ENCODE data around the gene EGFR.

The EGFR gene

GRCh38 chr7:55250313-55250712 lies 231.5 kb downstream of the EGFR start:
- Histone ChIP-seq H3K4me3 (no peak overlapping the region), H3K27ac (no peak overlapping the region)
- peak; percentile 29 for DNase-seq (ENCODE audit: low spot score)
- no peak for TF ChIP-seq CTCF (IDR thresholded peaks at IDR 0.05)

- Histone ChIP-seq H3K4me3 (no peak overlapping the region), H3K27ac (no peak overlapping the region)
- no peak for TF ChIP-seq CTCF (IDR thresholded peaks at IDR 0.05)
- no peak for DNase-seq (ENCODE audit: low spot score)
Observed at GRCh38 chr7:55251313-55251712, 232.5 kb downstream of the EGFR start.

- no peak for TF ChIP-seq CTCF (IDR thresholded peaks at IDR 0.05)
- no peak for DNase-seq (ENCODE audit: low spot score)
Observed at GRCh38 chr7:55251911-55252310, 233.1 kb downstream of the EGFR start.

GRCh38 chr7:55252386-55252785 lies 233.6 kb downstream of the EGFR start:
- no peak for TF ChIP-seq CTCF (IDR thresholded peaks at IDR 0.05)
- peak; percentile 47 for DNase-seq (ENCODE audit: low spot score)
- Histone ChIP-seq H3K4me3 (no peak overlapping the region), H3K27ac (no peak overlapping the region)

More at GRCh38 chr7:55251911-55252310, 233.1 kb downstream of the EGFR start:
- no peak overlapping the region for H3K27ac ChIP-seq
- no peak overlapping the region for H3K4me3 ChIP-seq

- peak; percentile 17 for DNase-seq (ENCODE audit: low spot score)
- Histone ChIP-seq H3K27ac (no peak overlapping the region), H3K4me3 (no peak overlapping the region)
- TF ChIP-seq CTCF (IDR thresholded peaks at IDR 0.05), result no peak
Observed at GRCh38 chr7:55253188-55253587, 234.4 kb downstream of the EGFR start.

GRCh38 chr7:55254242-55254595 lies 235.4 kb downstream of the EGFR start:
- TF ChIP-seq CTCF (IDR thresholded peaks at IDR 0.05), result no peak
- H3K4me3 ChIP-seq, result peak overlapping the region; percentile 74
- no peak overlapping the region for H3K27ac ChIP-seq
- DNase-seq (ENCODE audit: low spot score), result no peak

GRCh38 chr7:55254596-55255495 lies 236.0 kb downstream of the EGFR start:
- peak; percentile 91 for DNase-seq (ENCODE audit: low spot score)
- H3K27ac ChIP-seq, result no peak overlapping the region
- H3K4me3 ChIP-seq, result peak overlapping the region; percentile 74
- peak; percentile 94 for TF ChIP-seq CTCF (IDR thresholded peaks at IDR 0.05)

All from coronary artery (tissue), 2 donors.